NB4 (cell line): ENCODE results near the gene EIPR1.

ENCODE experiments used
- CTCF ChIP-seq: IDR thresholded peaks from one replicate; pipeline ENCODE4 v1.5.1; 2012; ENCODE audit warnings: low read depth, low read length
- MAX ChIP-seq: IDR thresholded peaks from 2 replicates; pipeline ENCODE4 v1.6.1; 2011; ENCODE audit warnings: low read depth, low read length
- MYC ChIP-seq: IDR thresholded peaks from 2 replicates; pipeline ENCODE4 v1.6.1; 2011; ENCODE audit warnings: low read depth, low read length
- POLR2A ChIP-seq: IDR thresholded peaks from 2 replicates; pipeline ENCODE4 v1.6.1; 2011; ENCODE audit warnings: mild to moderate bottlenecking; ENCODE audit not compliant: insufficient read length; ENCODE audit errors: extremely low read depth

- TF ChIP-seq POLR2A (no peak), CTCF (no peak), MAX (no peak), MYC (no peak)
Observed at GRCh38 chr2:3178578-3179031, 199.0 kb downstream of the EIPR1 start.
